B cell (primary cell): ENCODE measurements around the gene ZNF324.
"Not testable (repeated sequence)": the region's sequence is repeated elsewhere in the genome, so short reads cannot be mapped to it uniquely, and the experiment has no call there.

ENCODE experiments used
- CTCF ChIP-seq: fragments of 200-600 bp; IDR thresholded peaks from one replicate; pipeline ENCODE4 v1.8.0; 2022; ENCODE audit warnings: antibody characterized with exemption, mild to moderate bottlenecking
- EZH2 ChIP-seq: IDR thresholded peaks from 2 replicates; pipeline ENCODE4 v1.6.1; 2012; ENCODE audit warnings: borderline replicate concordance, low read depth, mild to moderate bottlenecking, moderate library complexity, low read length; ENCODE audit not compliant: insufficient read depth, poor library complexity, severe bottlenecking

- not testable (repeated sequence) for TF ChIP-seq CTCF, EZH2
These were observed 40.8 kb downstream of the ZNF324 start for GRCh38 chr19:58507602-58508223.
